HG03159 (cell line): ENCODE data around the gene SLC30A3.
"Not testable (repeated sequence)": the region's sequence is repeated elsewhere in the genome, so short reads cannot be mapped to it uniquely, and the experiment has no call there.

ENCODE experiments used
- ATAC-seq: cut with Tn5 transposase; IDR thresholded peaks from one replicate; pipeline ENCODE4 v1.9.1; 2021; ENCODE audit warnings: mild to moderate bottlenecking, moderate library complexity; ENCODE audit not compliant: unreplicated experiment

The SLC30A3 gene, protein sequence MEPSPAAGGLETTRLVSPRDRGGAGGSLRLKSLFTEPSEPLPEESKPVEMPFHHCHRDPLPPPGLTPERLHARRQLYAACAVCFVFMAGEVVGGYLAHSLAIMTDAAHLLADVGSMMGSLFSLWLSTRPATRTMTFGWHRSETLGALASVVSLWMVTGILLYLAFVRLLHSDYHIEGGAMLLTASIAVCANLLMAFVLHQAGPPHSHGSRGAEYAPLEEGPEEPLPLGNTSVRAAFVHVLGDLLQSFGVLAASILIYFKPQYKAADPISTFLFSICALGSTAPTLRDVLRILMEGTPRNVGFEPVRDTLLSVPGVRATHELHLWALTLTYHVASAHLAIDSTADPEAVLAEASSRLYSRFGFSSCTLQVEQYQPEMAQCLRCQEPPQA

DNA sequence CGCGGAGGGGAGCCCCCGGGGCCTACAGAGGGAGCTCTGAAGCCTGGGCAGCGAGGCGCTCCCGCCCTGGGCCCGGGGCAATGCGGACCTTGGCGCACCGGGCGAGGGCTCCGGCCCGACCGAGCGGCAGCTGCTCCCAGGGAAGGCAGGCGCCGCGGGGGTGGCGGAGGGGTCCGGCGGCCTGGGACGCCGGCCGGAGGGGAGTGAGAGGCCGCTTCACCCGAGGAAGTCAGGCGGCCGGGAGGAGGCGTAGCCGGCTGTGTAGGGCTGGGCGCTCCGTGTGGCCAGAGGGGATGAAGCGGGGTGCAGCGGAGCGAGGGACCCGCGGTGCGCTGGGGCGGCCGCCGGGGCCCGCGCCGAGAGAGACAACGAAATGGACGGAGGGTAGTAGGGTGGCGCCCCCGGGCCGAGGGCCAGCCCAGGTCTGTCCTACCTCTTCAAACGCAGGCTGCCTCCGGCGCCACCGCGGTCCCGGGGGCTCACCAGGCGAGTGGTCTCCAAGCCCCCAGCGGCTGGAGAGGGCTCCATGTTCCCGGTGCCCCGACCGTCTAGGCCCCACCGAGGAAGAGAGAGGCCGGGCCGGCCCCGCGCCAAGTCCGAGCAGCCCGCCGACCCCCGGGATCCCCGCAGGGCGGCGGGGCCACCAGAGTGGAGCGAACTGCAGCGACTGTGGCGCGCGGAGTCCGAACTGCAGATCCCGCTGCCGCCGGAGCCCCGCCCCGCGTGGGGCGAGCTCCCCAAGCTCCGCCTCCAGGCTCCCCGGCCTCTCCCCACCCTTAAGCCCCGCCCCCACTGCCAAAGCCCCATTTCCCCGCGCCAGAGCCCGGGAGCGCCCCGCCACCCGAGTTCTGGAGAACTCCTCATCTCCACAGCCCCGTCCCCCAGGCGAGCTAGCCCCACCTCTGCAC lies at the start of gene SLC30A3:
Gene SLC30A3 (minus strand): TSS at position 669 of the 908 bp plus-strand sequence. CDS start 141 bp downstream, at position 528.
- no peak for ATAC-seq

DNA sequence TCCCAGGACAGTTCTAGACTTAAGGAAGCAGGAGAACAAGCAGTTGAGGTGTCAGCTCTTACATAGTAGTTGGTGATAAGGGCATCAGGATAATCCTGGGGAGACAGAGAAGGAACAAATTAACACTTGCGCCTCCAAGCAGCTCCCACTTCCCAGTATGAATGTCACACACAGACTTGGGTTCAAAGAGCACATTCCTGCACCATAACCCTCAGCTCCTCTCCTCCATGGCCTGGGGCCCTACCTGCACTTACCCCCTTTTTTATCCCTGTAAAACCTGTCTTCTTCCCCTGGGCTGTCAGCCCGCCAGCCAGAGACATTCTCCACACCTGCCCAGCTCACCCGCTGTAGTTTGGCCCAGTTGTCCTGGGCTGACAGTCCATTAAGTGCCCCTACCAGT lies 49.3 kb upstream of the SLC30A3 start:
- no peak for ATAC-seq

DNA sequence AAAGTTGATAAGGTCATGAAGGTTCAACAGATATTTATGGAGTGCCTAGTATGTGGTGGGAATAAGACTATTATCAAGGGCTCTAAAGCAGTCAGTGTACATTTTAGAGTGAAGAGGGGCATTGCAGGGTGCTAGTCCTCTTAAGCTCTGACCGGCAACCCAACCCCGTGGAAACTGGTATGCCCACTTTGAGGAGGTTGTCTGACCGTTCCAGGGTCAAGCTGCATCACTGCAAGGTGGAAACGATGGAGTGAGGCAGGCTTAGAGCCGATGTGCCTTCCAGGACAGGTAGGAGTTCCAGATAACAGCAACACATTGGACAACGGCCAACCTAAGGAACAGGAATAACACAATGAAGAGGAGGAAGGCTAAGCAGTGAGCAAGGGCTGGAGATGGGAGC lies 46.8 kb upstream of the SLC30A3 start:
- ATAC-seq: no peak

DNA sequence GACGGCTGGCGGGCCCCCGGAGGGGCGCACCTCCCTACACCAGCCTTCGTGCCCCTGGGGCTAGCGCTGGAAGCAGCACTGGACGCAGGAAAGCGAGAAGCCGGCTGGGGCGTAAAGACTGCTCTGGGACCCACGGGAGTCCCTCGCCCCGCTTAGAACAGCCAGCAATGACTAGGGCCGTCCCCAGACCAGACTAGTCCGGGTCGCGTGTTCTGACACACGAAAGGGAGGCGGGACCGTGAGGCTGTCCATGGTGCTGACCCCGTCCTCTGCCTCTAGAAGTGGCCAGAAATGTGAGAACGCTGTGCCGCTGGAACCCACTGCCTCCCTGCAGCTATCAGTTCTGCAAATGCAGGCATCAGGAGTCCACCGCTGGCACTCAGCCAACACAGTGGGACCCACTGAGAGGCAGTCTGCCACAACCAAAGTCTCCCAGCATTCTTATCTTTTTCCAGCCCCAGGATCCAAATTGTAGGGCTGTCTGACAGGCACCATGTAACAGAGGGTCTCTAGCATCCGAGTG lies 45.6 kb upstream of the SLC30A3 start, which contains the start of gene UCN:
Gene UCN (minus strand): TSS at position 87 of the 523 bp plus-strand sequence. CDS start 550 bp downstream, outside the sequence.
- ATAC-seq: no peak

DNA sequence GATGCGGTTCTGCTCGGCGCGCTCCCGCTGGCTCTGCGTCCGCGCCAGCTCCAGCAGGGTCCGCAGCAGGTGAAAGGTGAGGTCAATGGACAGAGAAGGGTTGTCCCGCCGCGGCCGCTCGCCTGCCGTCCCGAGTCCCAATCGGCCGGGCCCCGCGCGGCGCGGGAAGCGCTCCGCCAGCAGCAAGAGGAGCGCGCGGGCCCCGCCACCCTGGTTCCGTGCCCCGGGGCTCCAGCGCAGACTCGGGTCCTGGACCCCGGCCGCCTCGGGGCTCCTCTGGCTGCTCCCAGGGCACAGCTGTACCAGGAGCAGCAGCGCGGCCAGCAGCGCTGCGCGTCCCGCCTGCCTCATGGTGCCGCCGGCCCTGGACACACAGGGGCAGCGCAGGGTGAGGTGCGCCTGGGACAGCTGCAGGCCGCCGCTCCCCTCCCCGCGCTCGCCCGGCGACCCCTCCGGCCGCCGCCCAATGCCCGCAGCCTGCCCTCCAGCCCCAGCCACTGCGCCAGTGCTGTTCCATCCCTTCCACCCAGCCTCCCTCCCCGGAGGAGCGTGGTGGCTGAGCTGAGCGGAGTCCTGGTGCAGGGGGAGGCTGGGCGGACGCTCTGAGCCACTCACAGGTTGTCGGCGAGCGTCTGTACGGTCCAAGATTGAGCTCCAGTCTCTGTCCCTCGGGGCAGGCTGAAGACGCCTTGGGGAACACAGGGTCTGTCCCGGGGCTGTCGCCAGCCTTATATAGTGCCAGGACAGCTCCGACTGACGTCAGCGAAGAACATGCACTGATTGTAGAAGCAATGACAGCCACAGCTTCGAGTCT lies 44.9 kb upstream of the SLC30A3 start:
- ATAC-seq: no peak

DNA sequence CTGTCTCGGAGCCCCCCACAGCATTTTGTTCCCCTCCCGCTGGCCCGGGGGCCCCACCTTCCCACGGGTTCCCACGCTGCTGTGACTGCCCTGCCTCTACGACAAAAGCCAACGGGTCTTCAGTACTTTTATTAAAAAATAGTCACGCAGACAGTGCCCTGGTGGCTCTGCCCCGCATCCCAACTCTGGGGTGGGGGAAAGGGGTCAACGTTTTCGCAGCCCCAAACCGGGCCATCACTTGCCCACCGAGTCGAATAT lies 44.4 kb upstream of the SLC30A3 start:
- no peak for ATAC-seq

DNA sequence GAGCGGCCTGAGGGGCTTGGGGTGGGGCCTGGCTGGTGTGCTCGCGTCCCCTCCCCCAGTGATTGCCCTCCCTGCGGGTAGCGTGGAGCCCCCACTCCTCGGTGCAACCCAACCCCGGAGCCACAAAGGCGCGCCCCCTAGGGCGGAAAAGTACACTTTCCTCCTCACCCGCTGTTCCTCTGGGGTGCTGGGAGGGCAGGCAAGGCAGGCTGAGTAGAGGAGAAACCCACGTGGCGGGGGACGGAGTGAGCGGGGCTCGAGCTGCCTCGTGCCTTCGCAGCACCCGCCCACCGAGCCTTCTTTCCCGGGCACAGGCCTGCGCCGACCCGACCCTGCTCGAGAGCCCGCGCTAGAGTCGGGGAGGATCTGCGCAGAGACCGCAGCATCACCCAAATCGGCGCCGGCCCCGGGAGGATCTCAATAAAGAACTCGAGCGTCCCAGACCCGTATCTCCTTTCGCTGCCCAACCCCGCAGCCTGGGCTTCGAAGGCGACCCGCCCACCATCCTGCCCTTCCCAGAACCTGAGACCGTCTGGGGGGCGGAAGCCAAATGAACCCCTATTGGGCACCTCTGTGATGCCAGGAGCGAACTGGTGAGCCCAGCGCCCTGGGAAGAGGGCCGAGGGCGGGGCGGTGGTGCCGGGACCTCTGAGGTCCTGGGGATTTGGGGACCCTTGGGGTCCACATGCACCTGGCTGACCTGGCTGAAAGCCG lies 43.9 kb upstream of the SLC30A3 start:
- no peak for ATAC-seq

DNA sequence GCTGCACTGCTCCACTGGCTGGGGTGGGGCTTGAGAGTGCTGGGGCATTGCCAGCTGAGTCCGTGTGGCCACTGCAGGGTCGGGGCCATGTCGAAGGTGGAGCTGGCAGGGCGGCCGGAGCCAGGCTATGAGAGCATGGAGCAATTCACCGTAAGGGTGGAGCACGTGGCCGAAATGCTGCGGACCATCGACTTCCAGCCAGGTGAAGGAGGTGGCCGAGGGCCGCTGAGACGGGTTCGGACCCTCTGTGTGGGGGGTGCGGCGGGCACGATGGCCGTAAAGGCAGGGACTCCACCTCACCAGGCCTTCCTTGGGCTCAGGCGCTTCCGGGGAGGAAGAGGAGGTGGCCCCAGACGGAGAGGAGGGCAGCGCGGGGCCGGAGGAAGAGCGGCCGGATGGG lies 43.3 kb upstream of the SLC30A3 start:
- ATAC-seq: no peak

DNA sequence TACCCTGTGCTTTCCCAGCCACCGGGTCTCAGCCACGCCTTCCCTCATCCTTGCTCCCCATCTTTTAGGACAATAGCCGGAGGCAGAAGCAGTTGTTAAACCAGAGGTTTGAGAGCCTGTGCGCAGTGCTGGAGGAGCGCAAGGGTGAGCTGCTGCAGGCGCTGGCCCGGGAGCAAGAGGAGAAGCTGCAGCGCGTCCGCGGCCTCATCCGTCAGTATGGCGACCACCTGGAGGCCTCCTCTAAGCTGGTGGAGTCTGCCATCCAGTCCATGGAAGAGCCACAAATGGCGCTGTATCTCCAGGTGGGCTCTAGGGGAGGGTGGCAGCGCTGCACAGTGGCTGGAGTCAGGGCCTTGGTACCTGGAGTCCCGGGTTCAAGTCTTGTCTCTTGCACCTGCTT lies 42.7 kb upstream of the SLC30A3 start:
- no peak for ATAC-seq

DNA sequence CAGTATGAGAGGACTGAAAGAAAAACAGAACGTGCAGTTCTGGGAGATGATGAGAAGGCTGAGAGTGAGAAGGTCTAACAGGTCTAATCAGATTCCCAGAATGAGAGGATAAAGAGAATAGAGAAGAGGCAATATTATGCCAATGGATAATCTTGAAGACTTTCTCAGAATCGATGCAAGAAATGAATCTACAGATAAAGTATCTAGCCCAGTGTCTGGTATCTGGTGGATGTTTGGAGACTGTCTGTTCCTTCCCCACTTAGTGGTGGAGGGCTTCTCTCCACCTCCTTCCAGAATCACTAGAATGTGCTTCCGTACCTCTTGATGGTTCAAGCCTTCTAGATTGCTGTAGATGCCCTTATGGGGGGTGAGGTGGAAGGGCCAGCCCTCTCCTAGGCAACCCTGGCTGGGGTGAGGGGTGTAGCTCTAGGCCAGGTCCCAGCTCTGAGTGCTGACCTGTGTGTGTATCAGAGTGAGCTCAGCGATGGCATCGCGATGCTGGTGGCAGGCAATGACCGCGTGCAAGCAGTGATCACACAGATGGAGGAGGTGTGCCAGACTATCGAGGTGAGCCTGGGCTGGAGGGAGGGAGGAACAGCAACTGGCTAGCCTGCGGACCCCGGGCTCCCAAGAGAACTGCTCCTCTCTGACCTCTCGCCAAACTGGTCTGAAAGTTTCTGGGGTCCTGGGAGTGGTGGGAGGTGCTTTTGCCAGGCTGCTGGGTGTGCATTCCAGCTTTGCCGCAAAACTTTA lies 41.8 kb upstream of the SLC30A3 start:
- ATAC-seq: no peak

DNA sequence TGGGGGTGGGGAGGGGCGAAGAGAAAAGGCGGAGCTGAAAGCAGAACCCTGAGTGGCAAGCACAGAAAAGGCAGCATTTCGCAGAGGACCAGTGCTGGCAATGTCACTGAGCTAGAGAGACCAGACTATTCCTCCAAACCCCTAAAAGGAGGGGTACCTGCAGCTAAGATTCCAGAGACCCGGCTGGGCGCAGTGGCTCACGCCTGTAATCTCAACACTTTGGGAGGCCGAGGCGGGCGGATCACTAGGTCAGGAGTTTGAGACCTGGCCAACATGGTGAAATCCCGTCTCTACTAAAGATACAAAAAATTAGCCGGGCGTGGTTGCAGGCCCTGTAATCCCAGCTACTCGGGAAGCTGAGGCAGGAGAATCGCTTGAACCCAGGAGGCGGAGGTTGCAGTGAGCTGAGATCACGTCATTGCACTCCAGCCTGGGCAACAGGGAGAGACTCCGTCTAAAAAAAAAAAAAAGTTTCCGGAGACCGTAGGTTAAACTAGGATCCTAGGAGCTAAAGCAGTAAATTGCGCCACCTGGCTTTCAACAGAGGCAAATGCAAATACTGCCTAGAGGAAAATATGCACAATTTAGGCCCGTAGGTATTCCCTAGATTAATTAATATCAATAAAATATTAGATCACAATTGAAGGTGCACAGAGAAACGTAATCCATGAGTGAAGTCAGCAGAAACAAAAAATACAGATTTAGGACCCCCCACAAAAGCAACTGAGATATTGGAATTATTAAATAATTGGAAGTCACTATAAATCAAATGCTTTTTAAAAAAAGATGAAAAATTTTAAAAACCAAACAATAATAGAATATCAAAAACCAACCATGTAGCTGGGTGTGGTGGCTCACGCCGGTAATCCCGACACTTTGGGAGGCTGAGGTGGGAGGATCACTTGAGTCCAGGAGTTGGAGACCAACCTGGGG lies 40.5 kb upstream of the SLC30A3 start:
- ATAC-seq: no peak

DNA sequence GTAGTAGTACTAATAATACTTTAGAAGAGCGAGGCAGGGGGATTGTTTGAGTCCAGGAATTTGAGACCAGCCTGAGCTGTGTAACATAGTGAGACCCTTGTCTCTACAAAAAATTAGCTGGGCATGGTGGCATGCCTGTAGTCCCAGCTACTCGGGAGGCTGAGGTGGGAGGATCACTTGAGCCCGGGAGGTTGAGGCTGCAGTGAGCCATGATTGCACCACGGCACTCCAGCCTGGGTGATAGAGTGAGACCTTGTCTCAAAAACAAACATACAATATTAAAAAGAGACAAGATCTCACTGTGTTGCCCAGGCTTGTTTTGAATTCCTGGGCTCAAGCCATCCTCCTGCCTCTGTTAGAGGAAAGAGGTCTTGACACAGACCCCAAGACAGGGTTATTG lies 37.8 kb upstream of the SLC30A3 start:
- ATAC-seq: not testable (repeated sequence)

DNA sequence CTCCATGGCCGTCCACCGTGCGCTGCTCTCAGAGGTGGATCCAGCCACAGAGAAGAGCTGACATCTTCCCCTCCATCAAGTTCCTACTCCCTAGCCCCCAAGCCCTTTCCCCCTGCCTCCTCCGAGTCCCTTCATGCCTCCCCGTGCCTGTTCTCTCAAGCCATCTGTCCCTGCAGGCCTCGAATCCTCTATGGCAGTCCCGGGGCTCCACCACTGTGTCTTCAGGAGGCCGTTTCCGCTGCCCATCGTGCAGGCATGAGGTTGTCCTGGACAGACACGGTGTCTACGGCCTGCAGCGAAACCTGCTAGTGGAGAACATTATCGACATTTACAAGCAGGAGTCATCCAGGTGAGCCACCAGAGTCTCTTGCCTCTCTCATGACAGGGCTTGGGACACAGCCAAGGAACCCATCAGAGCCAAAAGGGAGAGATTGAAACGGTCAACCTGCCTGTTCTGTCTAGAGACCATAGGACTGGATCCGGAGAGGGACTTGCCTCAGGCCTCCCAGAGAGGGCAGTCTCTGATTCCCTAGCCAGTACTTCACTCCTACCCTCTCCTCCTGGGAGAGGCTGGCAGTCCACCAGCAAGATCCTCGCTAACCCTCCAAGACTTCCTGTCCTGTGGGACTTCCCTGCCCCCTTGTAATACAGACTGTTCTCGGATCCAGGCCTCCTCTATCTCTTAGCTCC lies 35.7 kb upstream of the SLC30A3 start:
- no peak for ATAC-seq

DNA sequence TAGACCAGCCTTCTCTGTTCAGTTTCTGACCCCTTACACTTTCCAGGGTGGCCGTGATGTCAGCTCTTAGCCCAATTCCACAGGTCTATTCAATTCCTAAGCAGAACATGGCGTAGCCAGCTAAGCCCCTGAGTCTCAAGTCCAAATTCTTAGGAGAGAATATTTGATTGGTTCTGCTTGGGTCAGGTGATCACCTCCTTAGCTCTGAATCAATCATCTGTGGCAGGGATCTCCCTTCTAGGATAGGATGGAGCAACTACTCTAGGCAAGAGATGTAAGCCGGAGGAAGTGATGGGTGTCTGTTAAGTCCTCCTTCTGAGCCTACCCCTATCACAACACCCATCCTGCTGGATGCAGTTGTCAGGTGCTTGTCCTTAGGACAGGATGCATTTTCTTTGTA lies 34.3 kb upstream of the SLC30A3 start:
- no peak for ATAC-seq

DNA sequence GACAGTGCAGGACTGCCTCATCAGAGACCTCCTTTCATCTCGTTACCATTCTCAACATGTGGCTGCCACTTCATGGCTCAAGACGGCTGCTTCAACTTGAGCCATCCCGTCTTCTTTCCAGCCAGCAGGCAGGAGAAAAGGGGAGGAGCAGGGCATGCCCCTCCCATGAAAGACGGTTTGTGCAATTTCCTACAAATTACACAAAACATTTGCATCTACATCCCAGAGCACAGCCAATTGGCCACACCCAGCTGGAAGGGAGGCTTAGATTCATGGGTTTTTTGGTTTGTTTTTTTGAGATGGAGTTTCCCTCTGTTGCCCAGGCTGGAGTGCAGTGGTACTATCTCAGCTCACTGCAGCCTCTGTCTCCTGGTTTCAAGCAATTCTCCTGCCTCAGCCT lies 33.6 kb upstream of the SLC30A3 start:
- no peak for ATAC-seq

DNA sequence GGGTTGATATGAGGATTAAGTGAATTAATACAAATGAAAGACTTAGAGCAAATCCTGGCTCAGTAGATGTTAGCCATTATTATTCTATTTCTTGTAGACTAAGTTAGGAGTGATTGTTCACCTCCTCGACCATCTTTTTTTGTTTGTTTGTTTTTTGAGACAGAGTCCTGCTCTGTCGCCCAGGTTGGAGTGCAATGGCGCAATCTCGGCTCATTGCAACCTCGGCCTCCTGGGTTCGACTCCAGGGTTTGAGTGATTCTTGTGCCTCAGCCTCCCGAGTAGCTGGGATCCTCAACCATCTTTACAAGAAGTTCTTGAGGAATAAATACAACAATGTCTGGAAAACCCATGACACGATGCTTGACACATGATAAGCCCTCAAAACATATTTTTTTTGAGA lies 32.1 kb upstream of the SLC30A3 start:
- ATAC-seq: no peak

DNA sequence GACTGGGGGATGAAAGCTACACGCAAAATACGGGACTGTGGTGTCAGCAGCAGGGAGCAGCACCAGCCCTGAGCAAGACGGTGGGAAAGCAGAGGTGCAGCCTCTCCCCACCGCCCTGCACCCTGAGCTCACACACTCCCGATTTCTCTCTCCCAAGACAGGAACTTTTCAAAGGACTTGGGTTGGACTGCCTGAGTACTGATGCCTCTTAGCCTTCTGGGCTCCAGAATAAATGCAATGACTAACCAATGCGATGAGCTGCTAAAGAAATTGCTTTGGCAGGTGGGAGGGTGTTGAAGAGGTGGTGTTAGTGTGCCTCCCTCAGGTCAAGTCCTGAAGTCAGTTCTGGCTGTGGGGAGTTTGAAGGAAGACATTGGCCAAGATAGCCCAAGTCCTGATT lies 29.0 kb upstream of the SLC30A3 start:
- no peak for ATAC-seq

DNA sequence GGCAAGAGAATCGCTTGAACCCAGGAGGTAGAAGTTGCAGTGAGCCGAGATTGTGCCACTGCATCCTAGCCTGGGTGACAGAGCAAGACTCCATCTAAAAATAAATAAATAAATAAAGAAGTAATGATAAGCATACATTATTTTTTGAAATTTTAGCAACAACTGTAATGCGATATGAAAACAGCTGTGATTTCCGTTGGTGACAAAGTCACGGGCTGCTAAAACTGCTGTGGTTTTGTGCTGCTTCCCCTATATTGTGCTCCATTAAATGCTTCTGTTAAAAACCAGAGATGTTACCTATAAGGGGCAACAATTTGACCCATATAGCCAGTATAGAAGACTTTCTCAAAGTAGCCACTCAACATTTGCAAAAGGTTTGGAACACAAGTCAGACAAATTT lies 27.7 kb upstream of the SLC30A3 start:
- no peak for ATAC-seq
